GM19193 (cell line): ENCODE data around the gene CRYGA.

Experiments
- POLR2A ChIP-seq: IDR thresholded peaks from 4 replicates; pipeline ENCODE4 v1.6.1; 2011; ENCODE audit not compliant: insufficient read depth, insufficient read length; ENCODE audit errors: extremely low read depth

CRYGA gene

GRCh38 chr2:208182835-208183234 lies 19.4 kb upstream of the CRYGA start:
- TF ChIP-seq POLR2A = no peak

DNA sequence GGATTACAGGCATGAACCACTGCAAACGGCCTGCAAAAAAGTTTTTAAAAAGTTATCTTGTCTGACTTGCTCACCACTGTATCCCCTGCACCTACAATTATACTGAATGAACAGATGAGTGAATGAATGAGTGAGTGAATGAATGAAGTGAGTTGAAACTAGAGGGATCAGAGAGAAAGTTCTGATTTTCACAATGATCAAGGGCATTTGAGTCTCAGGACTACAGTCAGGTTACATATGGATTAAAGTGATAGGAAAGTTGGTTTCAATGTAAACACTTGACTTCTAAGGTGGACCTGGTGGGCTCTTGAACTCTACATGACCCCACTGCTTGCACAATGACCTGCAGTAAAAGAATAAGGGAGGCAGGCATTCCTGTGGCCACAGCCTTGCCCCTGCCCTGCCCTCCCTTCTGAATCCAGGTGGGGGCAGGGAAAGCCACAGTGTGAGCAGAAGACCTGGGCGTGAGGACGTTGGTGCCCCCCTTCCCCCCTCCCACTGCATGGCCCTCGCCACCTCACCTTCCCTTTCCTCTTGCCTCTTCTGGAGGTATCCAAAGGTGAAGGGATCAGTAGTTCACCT lies 15.7 kb upstream of the CRYGA start:
- TF ChIP-seq POLR2A = no peak

DNA sequence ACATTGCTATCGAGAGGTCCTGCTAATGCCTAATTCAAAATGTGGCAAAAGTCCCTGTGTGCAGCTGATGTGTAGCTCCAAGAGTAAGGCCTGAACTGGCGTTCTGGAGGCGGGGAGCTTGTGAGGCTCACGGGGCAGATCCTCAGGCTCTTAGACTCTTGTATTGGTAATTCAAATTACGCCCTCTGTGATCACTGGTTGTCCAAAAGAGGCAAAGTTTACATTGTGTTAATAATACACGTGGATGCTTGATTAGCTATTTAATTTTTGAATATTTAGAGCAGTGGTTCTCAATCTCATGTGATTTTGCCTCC lies 12.4 kb upstream of the CRYGA start:
- TF ChIP-seq POLR2A = no peak

GRCh38 chr2:208175069-208175839 lies 11.9 kb upstream of the CRYGA start:
- TF ChIP-seq POLR2A = no peak

- TF ChIP-seq POLR2A = no peak
Measured at GRCh38 chr2:208174144-208174543, 10.8 kb upstream of the CRYGA start.

DNA sequence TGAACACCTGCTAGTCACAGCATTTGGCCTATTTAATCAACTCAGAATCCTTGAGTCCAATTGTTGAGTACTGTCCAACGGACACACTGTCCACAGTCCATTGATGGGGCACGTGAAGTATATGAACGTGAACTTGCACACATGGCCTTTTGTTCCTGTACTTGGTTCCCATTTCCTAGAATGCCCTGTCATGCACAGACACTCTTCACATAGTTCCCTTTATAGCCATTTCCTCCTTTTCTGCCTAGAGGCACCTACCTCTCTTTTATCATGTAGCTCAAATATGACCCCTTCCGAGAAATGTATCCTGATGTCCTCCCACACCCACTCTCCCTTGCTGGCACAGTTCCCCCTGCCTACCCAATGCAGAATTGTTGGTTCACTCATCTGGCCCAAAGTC lies 8.7 kb upstream of the CRYGA start:
- no peak for TF ChIP-seq POLR2A

DNA sequence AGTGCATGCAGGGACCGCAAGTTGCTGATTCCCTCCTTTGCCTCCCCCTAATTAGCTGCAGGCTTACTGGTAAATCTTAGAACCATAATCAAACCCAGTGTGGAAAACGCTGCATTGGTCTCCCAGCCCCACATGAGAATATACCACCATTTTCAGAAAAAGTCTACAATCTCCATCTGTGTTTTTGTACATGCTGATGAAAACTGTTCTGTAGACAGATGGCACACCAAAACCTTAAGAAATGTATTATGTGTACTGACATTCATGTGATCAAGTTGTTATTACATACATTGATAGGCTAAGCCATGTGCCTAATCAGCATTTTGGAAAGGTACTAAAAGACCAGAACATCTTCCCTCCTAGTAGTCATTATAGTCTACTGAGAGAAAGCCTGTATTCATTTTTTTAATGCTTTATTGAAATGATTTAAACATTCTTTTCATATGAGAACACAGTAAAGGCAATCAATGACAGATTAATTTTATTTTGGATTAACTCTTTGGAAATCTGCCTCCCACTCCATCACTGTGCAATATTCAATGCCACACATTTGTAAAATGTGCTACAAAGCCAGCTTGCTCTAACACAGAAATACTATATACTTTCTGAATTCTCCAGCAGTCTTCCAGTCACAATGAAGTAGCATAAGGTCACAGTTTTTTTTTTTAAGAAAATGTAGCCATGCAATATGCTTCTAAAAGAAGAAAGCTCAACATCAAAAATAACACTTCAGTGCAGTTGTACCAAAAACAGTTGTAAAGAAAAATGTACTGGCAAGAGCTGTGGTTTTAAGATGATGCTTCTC lies 1.8 kb upstream of the CRYGA start:
- no peak for TF ChIP-seq POLR2A

- TF ChIP-seq POLR2A = no peak
Measured at GRCh38 chr2:208156439-208156838, 7.0 kb downstream of the CRYGA start.

DNA sequence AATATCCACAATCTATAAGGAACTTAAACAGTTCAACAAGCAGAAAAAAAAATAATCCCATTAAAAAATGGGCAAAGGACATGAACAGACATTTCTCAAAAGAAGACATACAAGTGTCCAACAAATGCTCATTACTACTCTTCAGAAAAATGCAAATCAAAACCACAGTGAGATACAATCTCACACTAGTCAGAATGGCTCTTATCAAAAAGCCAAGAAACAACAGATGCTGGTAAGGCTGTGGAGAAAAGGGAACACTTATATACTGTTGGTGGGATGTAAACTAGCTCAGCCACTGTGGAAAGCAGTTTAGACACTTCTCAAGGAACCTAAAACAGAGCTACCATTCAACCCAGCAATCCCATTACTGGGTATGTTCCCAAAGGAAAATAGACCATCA lies 10.2 kb downstream of the CRYGA start:
- TF ChIP-seq POLR2A = no peak

DNA sequence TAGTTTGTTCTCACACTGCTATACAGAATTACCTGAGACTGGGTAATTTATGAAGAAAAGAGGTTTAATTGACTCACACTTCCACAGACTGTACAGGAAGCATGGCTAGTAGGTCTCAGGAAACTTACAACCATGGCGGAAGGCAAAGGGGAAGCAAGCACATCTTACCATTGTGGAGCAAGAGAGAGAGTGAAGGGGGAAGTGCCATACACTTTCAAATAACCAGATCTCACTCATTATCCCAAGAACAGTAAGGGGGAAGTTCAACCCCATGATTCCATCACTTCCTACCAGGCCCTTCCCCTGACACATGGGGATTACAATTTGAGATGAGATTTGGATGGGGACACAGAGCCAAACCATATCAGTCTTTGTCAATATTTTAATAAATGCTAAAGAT lies 12.4 kb downstream of the CRYGA start:
- TF ChIP-seq POLR2A = no peak

- TF ChIP-seq POLR2A = no peak
Measured at GRCh38 chr2:208150094-208150493, 13.3 kb downstream of the CRYGA start.

DNA sequence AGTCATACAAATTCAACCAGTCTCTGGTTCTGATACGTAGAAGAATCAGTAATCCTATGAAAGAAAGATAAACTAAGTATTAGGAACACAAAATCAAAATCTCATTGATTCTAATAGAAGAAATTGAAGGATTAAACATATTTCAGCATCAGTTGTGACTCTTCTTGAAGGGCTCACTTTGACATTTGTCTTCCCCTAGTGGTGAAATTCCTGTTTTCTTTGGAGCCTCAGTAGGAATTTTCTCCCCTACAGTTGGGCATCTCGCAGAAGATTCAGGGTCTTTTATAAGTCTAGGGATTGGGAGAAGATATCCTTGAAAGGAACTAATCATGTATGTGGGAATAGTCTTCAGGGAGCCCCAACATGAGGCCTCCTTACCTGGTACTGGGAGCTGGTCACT lies 14.6 kb downstream of the CRYGA start:
- TF ChIP-seq POLR2A = no peak

GRCh38 chr2:208147759-208148158 lies 15.6 kb downstream of the CRYGA start:
- TF ChIP-seq POLR2A = no peak

- TF ChIP-seq POLR2A = no peak
Measured at GRCh38 chr2:208147008-208147407, 16.4 kb downstream of the CRYGA start.

GRCh38 chr2:208146006-208146405 lies 17.4 kb downstream of the CRYGA start, which contains the start of gene CRYGB:
Gene CRYGB, minus strand, starts transcription at chr2:208146158. Its CDS starts 38 bp downstream, at chr2:208146120.
- TF ChIP-seq POLR2A = no peak
